Thyroid gland (tissue), 4 donors: ENCODE measurements around the gene EYS.

Experiments used
- POLR2A ChIP-seq, 2 donors: fragments of 450-650 bp; IDR thresholded peaks; one replicate each; pipeline ENCODE4 v1.6.1; 2017; ENCODE audit warnings: antibody characterized with exemption in 2 of 2, mild to moderate bottlenecking in 2 of 2, moderate library complexity in 1 of 2
- TF ChIP-seq, protein P1 (sequence below), 6 experiments: fragments of 200-600 bp in 3 of 6; fragments of 450-650 bp in 3 of 6; sonication (generic) in 3 of 6; IDR thresholded peaks; one replicate each; pipeline ENCODE4 v1.5.1; 2016 to 2019; ENCODE audit warnings: antibody characterized with exemption in 6 of 6, mild to moderate bottlenecking in 2 of 6, inconsistent platforms in 1 of 6, moderate library complexity in 1 of 6

DNA sequence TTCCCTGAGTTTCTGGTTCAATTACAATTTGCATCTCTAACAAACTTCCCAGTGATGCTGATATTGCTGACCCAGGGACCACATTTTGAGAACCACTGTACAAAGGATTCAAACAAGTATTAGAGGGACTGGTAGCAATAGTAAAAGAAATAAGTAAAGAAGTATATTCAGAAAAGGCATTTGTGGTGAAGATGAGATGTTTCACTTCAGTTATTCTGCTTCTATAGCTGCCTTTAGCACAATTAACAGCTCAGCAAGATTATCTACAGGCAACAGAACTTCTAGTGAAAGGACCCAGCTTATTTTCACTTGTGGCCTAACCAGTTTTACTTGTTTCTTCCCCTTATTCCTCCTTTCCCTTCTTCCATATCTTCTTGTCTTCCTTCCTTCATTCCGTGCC is 1922.0 kb downstream of the EYS start:
- TF ChIP-seq, protein P1, sequence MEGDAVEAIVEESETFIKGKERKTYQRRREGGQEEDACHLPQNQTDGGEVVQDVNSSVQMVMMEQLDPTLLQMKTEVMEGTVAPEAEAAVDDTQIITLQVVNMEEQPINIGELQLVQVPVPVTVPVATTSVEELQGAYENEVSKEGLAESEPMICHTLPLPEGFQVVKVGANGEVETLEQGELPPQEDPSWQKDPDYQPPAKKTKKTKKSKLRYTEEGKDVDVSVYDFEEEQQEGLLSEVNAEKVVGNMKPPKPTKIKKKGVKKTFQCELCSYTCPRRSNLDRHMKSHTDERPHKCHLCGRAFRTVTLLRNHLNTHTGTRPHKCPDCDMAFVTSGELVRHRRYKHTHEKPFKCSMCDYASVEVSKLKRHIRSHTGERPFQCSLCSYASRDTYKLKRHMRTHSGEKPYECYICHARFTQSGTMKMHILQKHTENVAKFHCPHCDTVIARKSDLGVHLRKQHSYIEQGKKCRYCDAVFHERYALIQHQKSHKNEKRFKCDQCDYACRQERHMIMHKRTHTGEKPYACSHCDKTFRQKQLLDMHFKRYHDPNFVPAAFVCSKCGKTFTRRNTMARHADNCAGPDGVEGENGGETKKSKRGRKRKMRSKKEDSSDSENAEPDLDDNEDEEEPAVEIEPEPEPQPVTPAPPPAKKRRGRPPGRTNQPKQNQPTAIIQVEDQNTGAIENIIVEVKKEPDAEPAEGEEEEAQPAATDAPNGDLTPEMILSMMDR (IDR thresholded peaks at IDR 0.05), result no peak
- TF ChIP-seq POLR2A (IDR thresholded peaks at IDR 0.05), result no peak
